GM12864 (cell line): ENCODE data around the gene PHF21A.

Experiments
- DNase-seq: peaks from one replicate; pipeline ENCODE4 v3.0.0-alpha.2; 2011; ENCODE audit warnings: low read depth
- H3K4me3 ChIP-seq: 2 replicates; pipeline ENCODE4 v1.5.1; 2011; ENCODE audit warnings: mild to moderate bottlenecking, low read depth, low read length, control low read depth
- CTCF ChIP-seq: IDR thresholded peaks from 2 replicates; pipeline ENCODE4 v1.5.1; 2011; ENCODE audit warnings: low read depth, mild to moderate bottlenecking, moderate library complexity, low read length, control low read depth, inconsistent platforms; ENCODE audit errors: missing control alignments

PHF21A gene

GRCh38 chr11:45930031-45930794, 191.0 kb downstream of the PHF21A start:
- DNase-seq, result peak; percentile 86
- no peak for TF ChIP-seq CTCF
- H3K4me3 ChIP-seq, result no peak overlapping the region

- no peak for TF ChIP-seq CTCF
- no peak overlapping the region for H3K4me3 ChIP-seq
- DNase-seq, result no peak
These were observed 191.7 kb downstream of the PHF21A start for GRCh38 chr11:45929486-45930030.

- DNase-seq, result no peak
- no peak for TF ChIP-seq CTCF
- no peak overlapping the region for H3K4me3 ChIP-seq
These were observed 192.6 kb downstream of the PHF21A start for GRCh38 chr11:45928535-45929215.

- DNase-seq, result no peak
- no peak overlapping the region for H3K4me3 ChIP-seq
- TF ChIP-seq CTCF, result no peak
These were observed 193.4 kb downstream of the PHF21A start for GRCh38 chr11:45927684-45928413.

GRCh38 chr11:45927332-45927683, 193.9 kb downstream of the PHF21A start:
- DNase-seq, result no peak
- TF ChIP-seq CTCF, result no peak
- H3K4me3 ChIP-seq, result no peak overlapping the region

- no peak for TF ChIP-seq CTCF
- no peak for DNase-seq
- no peak overlapping the region for H3K4me3 ChIP-seq
These were observed 194.5 kb downstream of the PHF21A start for GRCh38 chr11:45926536-45927331.
